ENCODE data around the gene SCCPDH. TPM values are rescaled to one million over a fixed set of nuclear protein-coding genes. Genes with fewer than 3 reads are reported as not detected.

SCCPDH gene
- total RNA-seq, 1 donor from 2014 or later, result 31.3 TPM

- DNase-seq (ENCODE audit: low spot score), result no peak
- intact Hi-C loops (cut with DNase I), result no loop called here
Observed at GRCh38 chr1:246815693-246816270, 91.6 kb downstream of the SCCPDH start.

Other genes starting within 250 kb of the SCCPDH start
- gene SMYD3, start 217.1 kb upstream of the SCCPDH start, total RNA-seq, result 5.6 TPM
- gene TFB2M, start 158.1 kb upstream of the SCCPDH start, total RNA-seq, result 9.6 TPM
- gene CNST, start 158.0 kb upstream of the SCCPDH start, total RNA-seq, result 10.9 TPM
- 15.3 TPM for gene AHCTF1, start 207.5 kb downstream of the SCCPDH start, total RNA-seq